ENCODE measurements around the gene OSBPL6. TPM values are rescaled to one million over a fixed set of nuclear protein-coding genes. Genes with fewer than 3 reads are reported as not detected.
A peak's percentile ranks its signal among the peaks of the same experiment; 100 is the strongest.

Gene OSBPL6
- total RNA-seq, 1 experiment from 2014 or later, result 43.1 TPM

GRCh38 chr2:178307650-178308049 is 113.3 kb downstream of the OSBPL6 start:
- H3K36me3 Mint-ChIP-seq (ENCODE audit: insufficient read depth, unreplicated experiment), result no peaks in the 10 kb centered on the region
- intact Hi-C loops (cut with micrococcal nuclease), result loop anchor here (2.0 to 5.0 kb wide), 2 partner anchors 90 to 107 kb away; no protein-coding TSS in a partner anchor
- peaks cover 19% of the 10 kb centered on the region for H3K4me1 Mint-ChIP-seq (ENCODE audit: insufficient read depth, unreplicated experiment)
- no peaks in the 10 kb centered on the region for H3K9me3 Mint-ChIP-seq (ENCODE audit: unreplicated experiment)
- H3K27me3 Mint-ChIP-seq (ENCODE audit: insufficient read depth, unreplicated experiment), result no peaks in the 10 kb centered on the region
- CTCF ChIA-PET, result interaction anchor here (0.6 kb wide), 2 partner anchors 24 to 198 kb away, joined by 3 to 5 read pairs; no protein-coding TSS in a partner anchor
- no peak overlapping the region for H3K27ac Mint-ChIP-seq (ENCODE audit: low read depth, unreplicated experiment)
- no TSS peak for BruUV-seq (replicated peaks)
- no peak for DNase-seq (ENCODE audit: unreplicated experiment)
- TF ChIP-seq CTCF (IDR thresholded peaks at IDR 0.05; ENCODE audit: unreplicated experiment), result no peak
- H3K4me3 Mint-ChIP-seq (ENCODE audit: unreplicated experiment), result no peak overlapping the region
- POLR2A ChIA-PET, result no interaction called here

GRCh38 chr2:178309541-178309940 is 115.2 kb downstream of the OSBPL6 start:
- no peak for TF ChIP-seq CTCF (IDR thresholded peaks at IDR 0.05; ENCODE audit: unreplicated experiment)
- intact Hi-C loops (cut with micrococcal nuclease), result loop anchor here (5.0 kb wide), 1 partner anchor 88 kb away; no protein-coding TSS in a partner anchor
- H3K27ac Mint-ChIP-seq (ENCODE audit: low read depth, unreplicated experiment), result no peak overlapping the region
- ChIA-PET CTCF (interaction anchor here (0.6 kb wide), 1 partner anchor 10 kb away, joined by 3 read pairs; no protein-coding TSS in a partner anchor), POLR2A (interaction anchor here (1.0 to 2.4 kb wide), 5 partner anchors 9 to 105 kb away, joined by 3 to 12 read pairs (median 6); no protein-coding TSS in a partner anchor)
- no peak overlapping the region for H3K4me3 Mint-ChIP-seq (ENCODE audit: unreplicated experiment)
- H3K27me3 Mint-ChIP-seq (ENCODE audit: insufficient read depth, unreplicated experiment), result no peaks in the 10 kb centered on the region
- H3K36me3 Mint-ChIP-seq (ENCODE audit: insufficient read depth, unreplicated experiment), result no peaks in the 10 kb centered on the region
- no TSS peak for BruUV-seq (replicated peaks)
- H3K9me3 Mint-ChIP-seq (ENCODE audit: unreplicated experiment), result no peaks in the 10 kb centered on the region
- H3K4me1 Mint-ChIP-seq (ENCODE audit: insufficient read depth, unreplicated experiment), result peaks cover 19% of the 10 kb centered on the region
- peak; percentile 12 for DNase-seq (ENCODE audit: unreplicated experiment)

GRCh38 chr2:178315078-178315477 is 120.8 kb downstream of the OSBPL6 start:
- POLR2A ChIA-PET, result interaction anchor here (1.5 kb wide), 1 partner anchor 16 kb away, joined by 3 read pairs; no protein-coding TSS in a partner anchor
- CTCF ChIA-PET, result interaction anchor here (0.7 to 1.4 kb wide), 6 partner anchors 9 to 187 kb away, joined by 3 to 5 read pairs (median 4); no protein-coding TSS in a partner anchor
- Mint-ChIP-seq H3K4me3 (ENCODE audit: unreplicated experiment) (no peak overlapping the region), H3K27ac (ENCODE audit: low read depth, unreplicated experiment) (no peak overlapping the region), H3K36me3 (ENCODE audit: insufficient read depth, unreplicated experiment) (peaks cover 5% of the 10 kb centered on the region), H3K27me3 (ENCODE audit: insufficient read depth, unreplicated experiment) (no peaks in the 10 kb centered on the region), H3K4me1 (ENCODE audit: insufficient read depth, unreplicated experiment) (peaks cover 7% of the 10 kb centered on the region), H3K9me3 (ENCODE audit: unreplicated experiment) (no peaks in the 10 kb centered on the region)
- no TSS peak for BruUV-seq (replicated peaks)
- no peak for TF ChIP-seq CTCF (IDR thresholded peaks at IDR 0.05; ENCODE audit: unreplicated experiment)
- intact Hi-C loops (cut with micrococcal nuclease), result no loop called here
- DNase-seq (ENCODE audit: unreplicated experiment), result no peak

- BruUV-seq (replicated peaks), result no TSS peak
- H3K27me3 Mint-ChIP-seq (ENCODE audit: insufficient read depth, unreplicated experiment), result no peaks in the 10 kb centered on the region
- peaks cover 5% of the 10 kb centered on the region for H3K36me3 Mint-ChIP-seq (ENCODE audit: insufficient read depth, unreplicated experiment)
- TF ChIP-seq CTCF (IDR thresholded peaks at IDR 0.05; ENCODE audit: unreplicated experiment), result no peak
- H3K4me1 Mint-ChIP-seq (ENCODE audit: insufficient read depth, unreplicated experiment), result peaks cover 7% of the 10 kb centered on the region
- CTCF ChIA-PET, result interaction anchor here (0.7 to 1.6 kb wide), 6 partner anchors 14 to 187 kb away, joined by 3 to 5 read pairs (median 4); no protein-coding TSS in a partner anchor
- no peaks in the 10 kb centered on the region for H3K9me3 Mint-ChIP-seq (ENCODE audit: unreplicated experiment)
- no peak for DNase-seq (ENCODE audit: unreplicated experiment)
- intact Hi-C loops (cut with micrococcal nuclease), result no loop called here
- POLR2A ChIA-PET, result interaction anchor here (1.5 kb wide), 1 partner anchor 17 kb away, joined by 3 read pairs; no protein-coding TSS in a partner anchor
- no peak overlapping the region for H3K4me3 Mint-ChIP-seq (ENCODE audit: unreplicated experiment)
- H3K27ac Mint-ChIP-seq (ENCODE audit: low read depth, unreplicated experiment), result no peak overlapping the region
Observed at GRCh38 chr2:178315488-178315948, 121.2 kb downstream of the OSBPL6 start.

Measured in MCF 10A (cell line).